ENCODE results near the gene FABP1.

- TF ChIP-seq, protein P1, sequence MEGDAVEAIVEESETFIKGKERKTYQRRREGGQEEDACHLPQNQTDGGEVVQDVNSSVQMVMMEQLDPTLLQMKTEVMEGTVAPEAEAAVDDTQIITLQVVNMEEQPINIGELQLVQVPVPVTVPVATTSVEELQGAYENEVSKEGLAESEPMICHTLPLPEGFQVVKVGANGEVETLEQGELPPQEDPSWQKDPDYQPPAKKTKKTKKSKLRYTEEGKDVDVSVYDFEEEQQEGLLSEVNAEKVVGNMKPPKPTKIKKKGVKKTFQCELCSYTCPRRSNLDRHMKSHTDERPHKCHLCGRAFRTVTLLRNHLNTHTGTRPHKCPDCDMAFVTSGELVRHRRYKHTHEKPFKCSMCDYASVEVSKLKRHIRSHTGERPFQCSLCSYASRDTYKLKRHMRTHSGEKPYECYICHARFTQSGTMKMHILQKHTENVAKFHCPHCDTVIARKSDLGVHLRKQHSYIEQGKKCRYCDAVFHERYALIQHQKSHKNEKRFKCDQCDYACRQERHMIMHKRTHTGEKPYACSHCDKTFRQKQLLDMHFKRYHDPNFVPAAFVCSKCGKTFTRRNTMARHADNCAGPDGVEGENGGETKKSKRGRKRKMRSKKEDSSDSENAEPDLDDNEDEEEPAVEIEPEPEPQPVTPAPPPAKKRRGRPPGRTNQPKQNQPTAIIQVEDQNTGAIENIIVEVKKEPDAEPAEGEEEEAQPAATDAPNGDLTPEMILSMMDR (conservative IDR thresholded peaks at IDR 0.05; ENCODE audit: low read depth, low read length): no peak
- no peak for TF ChIP-seq EZH2 (IDR thresholded peaks at IDR 0.05; ENCODE audit: low read length, unreplicated experiment)
These were observed 47.3 kb downstream of the FABP1 start for GRCh38 chr2:88080545-88080944.
